CD4-positive, alpha-beta T cell (primary cell): ENCODE measurements around the gene OAS3. TPM values are rescaled to one million over a fixed set of nuclear protein-coding genes. Genes with fewer than 3 reads are reported as not detected.

Experiments used
- ATAC-seq: fragments of 200-7000 bp; cut with Tn5 transposase; one replicate; pipeline ENCODE4 v1.10.0; 2022; ENCODE audit warnings: mild to moderate bottlenecking; ENCODE audit not compliant: poor library complexity
- CTCF ChIA-PET: fragments of 350-600 bp; sonication (Branson Sonifier 250); formaldehyde crosslinking; loops from one replicate; lab custom pipeline; 2021; ENCODE audit warnings: antibody characterized with exemption, inconsistent platforms; lab: Charles Lee
- POLR2A ChIA-PET: fragments of 350-600 bp; sonication (Branson Sonifier 250); formaldehyde crosslinking; loops from one replicate; lab custom pipeline; 2021; ENCODE audit warnings: antibody characterized with exemption, inconsistent platforms; lab: Charles Lee
- DNase-seq, 14 experiments: peaks; one replicate each; pipeline ENCODE4 v3.0.0-alpha.2; 2013 to 2020; ENCODE audit warnings: mixed read lengths in 2 of 14
- H3K27ac ChIP-seq, 2 donors: one replicate each; pipeline versions ENCODE4 v1.5.1 to v1.7.0; 2013; ENCODE audit warnings: low read length in 2 of 2, low read depth in 1 of 2, mild to moderate bottlenecking in 1 of 2
- H3K27me3 ChIP-seq, 2 experiments: 1 replicate in 1 of 2; 2 replicates in 1 of 2; pipeline versions ENCODE4 v1.6.1 to v1.7.0; 2013; ENCODE audit warnings: low read length in 2 of 2, control low read depth in 1 of 2, mild to moderate bottlenecking in 1 of 2, moderate library complexity in 1 of 2; ENCODE audit not compliant: insufficient read depth in 2 of 2, control insufficient read depth in 1 of 2
- H3K36me3 ChIP-seq: one replicate; pipeline ENCODE4 v1.6.1; 2013; ENCODE audit warnings: low read length, control low read depth; ENCODE audit not compliant: insufficient read depth
- H3K4me1 ChIP-seq: one replicate; pipeline ENCODE4 v1.6.1; 2013; ENCODE audit warnings: low read length, control low read depth; ENCODE audit not compliant: insufficient read depth
- H3K4me3 ChIP-seq: one replicate; pipeline ENCODE4 v1.5.1; 2013; ENCODE audit warnings: mild to moderate bottlenecking, low read length, moderate library complexity
- H3K9me3 ChIP-seq, 2 experiments: 1 replicate in 1 of 2; 2 replicates in 1 of 2; pipeline versions ENCODE4 v1.6.1 to v1.7.0; 2013; ENCODE audit warnings: low read length in 2 of 2, mild to moderate bottlenecking in 2 of 2, control low read depth in 1 of 2, moderate library complexity in 1 of 2; ENCODE audit not compliant: control insufficient read depth in 1 of 2, insufficient read depth in 1 of 2
- H3K27ac Mint-ChIP-seq: one replicate; pipeline ENCODE4 v1.8.0; 2020; ENCODE audit warnings: mixed read lengths
- H3K27me3 Mint-ChIP-seq: one replicate; pipeline ENCODE4 v1.8.0; 2021; ENCODE audit warnings: mixed read lengths
- H3K36me3 Mint-ChIP-seq: one replicate; pipeline ENCODE4 v1.8.0; 2021; ENCODE audit warnings: low read depth, mixed read lengths
- H3K4me1 Mint-ChIP-seq: one replicate; pipeline ENCODE4 v1.8.0; 2021; ENCODE audit warnings: low read depth, mixed read lengths
- H3K4me3 Mint-ChIP-seq: one replicate; pipeline ENCODE4 v1.8.0; 2020; ENCODE audit warnings: mild to moderate bottlenecking, mixed read lengths
- H3K9me3 Mint-ChIP-seq: one replicate; pipeline ENCODE4 v1.8.0; 2020; ENCODE audit warnings: mixed read lengths
- CTCF ChIP-seq: fragments of 200-600 bp; IDR thresholded peaks from one replicate; pipeline ENCODE4 v1.8.0; 2022; ENCODE audit warnings: antibody characterized with exemption, mild to moderate bottlenecking
- intact Hi-C, 2 experiments: fragments of 100-400 bp; cut with DNase I in 1 of 2; cut with micrococcal nuclease in 1 of 2; formaldehyde crosslinking; loops; one replicate each; pipeline versions ENCODE4 v1.15.1 to v1.9.0; 2023 to 2025; cut with DNase I, micrococcal nuclease
- total RNA-seq, 174 experiments: library from RNA in 2 of 174; stranded (reverse) in 2 of 174; gene quantifications; one replicate each; pipeline ENCODE4 v1.2.3 and lab custom pipeline; 2021 to 2026

Gene OAS3
- total RNA-seq, 2 experiments from 2014 or later = 13.9 to 14.5 TPM

- H3K27me3 Mint-ChIP-seq = no peaks in the 10 kb centered on the region
- TF ChIP-seq CTCF = no peak
- intact Hi-C loops = no loop called here
Measured at GRCh38 chr12:113021500-113021899, 83.2 kb downstream of the OAS3 start.

More at GRCh38 chr12:113021500-113021899, 83.2 kb downstream of the OAS3 start:
- Histone ChIP-seq H3K27ac (no peak overlapping the region), H3K4me1 (no peaks in the 10 kb centered on the region), H3K36me3 (no peaks in the 10 kb centered on the region), H3K9me3 (no peaks in the 10 kb centered on the region), H3K4me3 (no peak overlapping the region), H3K27me3 (no peaks in the 10 kb centered on the region)
- ATAC-seq (no peak), DNase-seq (no peak)
- Mint-ChIP-seq H3K9me3 (no peaks in the 10 kb centered on the region), H3K36me3 (no peaks in the 10 kb centered on the region), H3K27ac (no peak overlapping the region), H3K4me3 (no peak overlapping the region), H3K4me1 (no peaks in the 10 kb centered on the region)
- ChIA-PET CTCF (no interaction called here), POLR2A (no interaction called here)

Other genes starting within 250 kb of the OAS3 start
- gene RPH3A, start 146.7 kb upstream of the OAS3 start, total RNA-seq = not detected
- 1 to 10 TPM; 2.6 to 3.4 TPM for gene OAS1, start 31.5 kb upstream of the OAS3 start, total RNA-seq
- 10 to 100 TPM; 15.0 to 16.2 TPM for gene OAS2, start 40.0 kb downstream of the OAS3 start, total RNA-seq
- 10 to 100 TPM; 14.0 to 14.2 TPM for gene DTX1, start 118.3 kb downstream of the OAS3 start, total RNA-seq
- gene RASAL1, start 197.3 kb downstream of the OAS3 start, total RNA-seq = 1 to 10 TPM; 1.2 to 2.7 TPM
- 1 to 10 TPM in 1 of 2 experiments, under 1 TPM in 1; 0.92 to 1.2 TPM for gene CFAP73, start 211.2 kb downstream of the OAS3 start, total RNA-seq
- gene DDX54, start 247.0 kb downstream of the OAS3 start, total RNA-seq = 10 to 100 TPM; 56.8 to 61.1 TPM
- gene RITA1, start 247.2 kb downstream of the OAS3 start, total RNA-seq = 1 to 10 TPM; 2.9 to 3.3 TPM